Panc1 (cell line): Measurements from ENCODE around the gene TEAD2.

Experiments used
- CTCF ChIP-seq: fragments of 450-650 bp; IDR thresholded peaks from 2 replicates; pipeline ENCODE4 v1.5.1; 2017; ENCODE audit warnings: mild to moderate bottlenecking
- POLR2AphosphoS5 ChIP-seq: IDR thresholded peaks from 2 replicates; pipeline ENCODE4 v1.6.1; 2012; ENCODE audit warnings: mild to moderate bottlenecking, low read depth, low read length, moderate library complexity

GRCh38 chr19:49301866-49302252 lies 60.4 kb downstream of the TEAD2 start:
- TF ChIP-seq CTCF (no peak), POLR2AphosphoS5 (no peak)
